Smooth muscle cell of the brain vasculature (primary cell): ENCODE measurements around the gene NRP1.

Experiments used
- DNase-seq: peaks from one replicate; pipeline ENCODE4 v3.0.0-alpha.2; 2012; ENCODE audit warnings: low read depth, low spot score

The NRP1 gene

GRCh38 chr10:33187427-33187999 lies 147.0 kb downstream of the NRP1 start:
- DNase-seq, result no peak

GRCh38 chr10:33186150-33186549 lies 148.3 kb downstream of the NRP1 start:
- DNase-seq, result no peak

DNA sequence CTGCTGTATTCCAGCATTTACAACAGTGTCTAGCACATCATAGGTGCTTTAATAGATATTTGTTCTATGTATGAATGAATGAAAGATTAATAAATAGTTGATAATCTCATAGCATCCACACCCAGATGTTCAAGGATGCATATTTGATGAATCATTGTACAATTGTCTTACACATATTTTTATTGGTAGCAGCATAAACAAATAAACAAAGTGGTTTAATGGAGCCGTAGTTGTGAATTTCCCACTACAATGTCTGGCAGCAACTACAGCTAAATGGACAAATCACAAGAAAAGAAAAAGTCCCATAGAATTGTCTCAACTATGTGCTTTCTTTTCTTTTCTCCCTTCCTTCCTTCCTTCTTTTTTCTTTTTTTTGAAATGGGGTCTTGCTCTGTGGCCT lies 150.8 kb downstream of the NRP1 start:
- no peak for DNase-seq

- DNase-seq, result no peak
Measured at GRCh38 chr10:33180921-33181320, 153.5 kb downstream of the NRP1 start.

DNA sequence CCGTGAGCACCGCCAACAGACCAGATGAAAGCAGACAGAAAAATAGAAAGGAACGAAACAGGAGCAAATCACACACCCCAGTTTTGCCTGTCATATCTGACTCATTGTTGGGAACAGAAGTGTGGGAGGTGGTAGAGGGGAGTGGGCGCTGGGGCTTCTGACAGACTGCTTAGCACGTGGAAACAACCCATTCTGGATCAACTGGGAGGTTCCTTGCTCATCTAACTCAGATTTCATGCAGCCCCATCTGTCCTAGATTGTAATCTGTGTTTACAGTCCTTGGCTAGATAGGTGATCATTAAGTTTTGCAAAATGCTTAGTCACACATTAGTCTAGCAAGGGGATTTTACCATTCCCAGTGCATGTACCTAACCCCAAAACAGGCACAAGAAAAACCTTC lies 154.1 kb downstream of the NRP1 start:
- DNase-seq, result no peak

DNA sequence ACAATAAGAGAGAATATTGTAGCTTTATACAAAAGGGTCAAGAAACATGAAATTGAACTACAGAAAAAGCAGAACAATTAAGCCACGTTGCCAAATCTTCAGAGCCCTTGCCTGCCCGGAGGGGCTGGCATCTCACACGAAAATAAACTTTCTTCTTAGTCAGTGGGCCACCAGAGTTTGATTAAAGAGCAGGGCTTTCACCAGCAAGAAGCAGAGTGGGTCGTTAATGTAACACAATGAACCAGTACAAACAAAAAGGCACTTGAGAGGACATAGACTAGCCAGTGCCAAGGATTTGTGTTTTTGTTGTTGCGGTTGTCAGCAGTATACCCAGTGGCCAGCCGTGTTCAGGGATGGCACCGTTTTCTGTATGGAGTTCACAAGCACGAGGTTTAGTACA lies 155.4 kb downstream of the NRP1 start:
- no peak for DNase-seq

- DNase-seq, result no peak
Measured at GRCh38 chr10:33178026-33178755, 156.3 kb downstream of the NRP1 start.

DNA sequence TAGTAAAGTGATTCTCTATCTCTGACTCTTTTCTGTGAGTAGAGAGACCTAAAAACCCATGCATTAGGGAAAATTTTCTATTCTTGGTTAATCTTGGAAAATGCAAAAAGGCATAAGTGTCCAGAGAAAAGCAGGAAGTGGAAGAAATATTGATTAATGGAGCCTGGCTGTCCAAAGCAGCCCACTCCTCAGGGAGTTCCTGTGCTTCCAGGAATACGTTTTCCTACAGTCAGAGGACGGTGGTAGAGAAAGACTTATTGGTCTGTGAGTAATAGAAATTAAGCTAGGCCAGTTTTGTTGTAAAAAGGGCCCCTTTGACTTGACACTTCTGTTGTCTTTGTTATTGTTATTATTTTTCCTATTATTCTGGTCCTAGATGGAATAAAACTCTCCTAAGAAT lies 157.8 kb downstream of the NRP1 start:
- DNase-seq, result no peak

- no peak for DNase-seq
Measured at GRCh38 chr10:33174674-33175434, 159.6 kb downstream of the NRP1 start.

GRCh38 chr10:33165911-33166310 lies 168.6 kb downstream of the NRP1 start:
- no peak for DNase-seq

DNA sequence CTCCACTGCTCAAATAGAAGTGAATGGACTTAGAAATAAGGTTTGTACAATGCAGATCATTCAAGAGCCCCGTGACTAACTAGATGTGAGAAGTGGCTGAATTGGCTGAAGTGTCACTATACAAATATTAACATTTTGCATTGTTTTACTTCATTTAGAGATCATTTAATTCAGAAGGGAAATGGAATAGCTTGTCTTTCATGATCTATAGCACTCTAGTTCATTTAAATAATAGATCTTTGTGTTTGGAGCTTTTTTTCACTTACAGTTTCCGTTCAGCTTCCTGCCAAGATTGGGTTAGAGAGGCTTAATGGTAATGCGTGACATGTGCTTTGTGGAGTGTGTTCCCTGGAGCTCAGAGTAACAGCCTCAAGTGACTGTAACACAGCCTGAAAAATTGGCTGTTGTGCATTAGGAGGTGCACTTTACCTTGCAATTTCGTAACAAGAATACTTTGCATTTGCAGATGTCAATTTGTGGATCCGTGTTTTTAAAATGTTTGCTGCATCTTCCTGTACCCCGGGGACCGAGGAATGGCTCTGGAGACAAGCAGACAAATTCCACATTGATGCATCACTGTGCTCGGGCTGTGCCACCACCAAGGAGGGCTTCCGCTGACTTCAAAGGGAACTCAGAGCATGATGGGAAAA lies 170.3 kb downstream of the NRP1 start:
- DNase-seq, result no peak

GRCh38 chr10:33162248-33162575 lies 172.3 kb downstream of the NRP1 start:
- DNase-seq, result no peak

DNA sequence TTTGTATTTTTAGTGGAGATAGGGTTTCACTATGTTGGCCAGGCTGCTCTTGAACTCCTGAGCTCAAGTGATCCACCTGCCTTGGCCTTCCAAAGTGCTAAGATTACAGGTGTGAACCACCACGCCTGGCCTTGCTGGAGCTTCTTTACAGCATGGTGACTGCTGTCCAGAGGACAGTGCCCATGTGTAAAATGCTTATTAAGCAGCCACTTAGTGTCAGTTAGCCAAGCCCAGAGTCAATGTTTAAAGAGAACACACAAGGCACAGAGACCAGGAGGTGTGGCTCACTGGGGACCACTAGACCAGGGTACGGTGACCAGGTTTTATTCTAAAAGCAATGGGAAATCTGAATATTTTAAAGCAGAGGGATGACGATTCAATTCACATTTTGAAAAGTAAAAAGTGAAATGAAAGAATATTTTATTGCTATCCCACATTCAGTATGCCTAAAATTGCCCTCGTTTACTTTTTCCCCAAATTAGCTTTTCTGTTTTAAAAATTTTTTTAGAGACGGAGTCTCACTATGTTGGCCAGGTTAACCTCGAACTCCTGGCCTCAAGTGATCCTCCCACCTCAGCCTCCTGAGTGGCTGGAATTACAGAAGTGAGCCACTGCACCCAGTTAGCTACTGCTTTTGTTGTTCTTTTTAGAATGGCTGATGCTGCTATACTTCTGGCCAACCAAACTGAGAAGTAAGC lies 172.8 kb downstream of the NRP1 start:
- DNase-seq, result no peak

DNA sequence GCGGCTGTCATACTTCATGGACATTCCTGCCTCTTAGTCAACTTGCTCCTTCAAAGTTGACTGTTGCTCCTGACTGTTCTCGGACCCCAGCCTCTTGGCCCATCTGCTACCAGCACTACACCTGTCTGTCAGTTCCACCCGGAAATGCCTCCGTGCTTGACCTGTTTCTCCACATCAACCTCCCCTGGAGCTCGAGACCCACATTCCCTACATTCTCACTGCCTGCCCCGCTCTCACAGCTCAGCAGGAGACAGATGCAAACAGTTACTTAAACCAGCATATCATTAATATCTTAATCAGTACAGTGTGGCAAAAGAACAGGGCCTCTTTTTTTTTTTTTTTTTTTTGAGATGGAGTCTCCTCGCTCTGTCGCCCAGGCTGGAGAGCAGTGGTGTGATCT lies 174.3 kb downstream of the NRP1 start:
- no peak for DNase-seq

- no peak for DNase-seq
Measured at GRCh38 chr10:33157103-33157502, 177.4 kb downstream of the NRP1 start.

- DNase-seq, result no peak
Measured at GRCh38 chr10:33155720-33156638, 178.5 kb downstream of the NRP1 start.

DNA sequence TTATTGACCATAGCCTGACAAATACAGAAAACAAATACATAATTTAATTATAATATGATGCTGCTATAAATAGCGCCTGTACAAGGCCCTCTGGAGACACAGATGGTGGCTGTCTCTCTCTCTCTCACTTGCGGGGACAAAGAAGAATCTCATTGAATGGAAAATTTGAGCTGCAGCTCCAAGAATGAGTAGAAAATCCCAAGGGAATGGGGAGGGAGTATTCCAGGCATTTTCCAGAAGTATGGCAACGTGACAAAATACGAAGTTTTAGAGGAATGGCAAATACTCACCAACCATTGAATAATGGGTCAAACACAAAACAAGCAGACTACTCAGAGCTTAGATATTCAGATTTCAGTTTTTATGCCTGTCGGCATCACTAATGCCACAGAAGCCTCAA lies 179.9 kb downstream of the NRP1 start:
- DNase-seq, result no peak

DNA sequence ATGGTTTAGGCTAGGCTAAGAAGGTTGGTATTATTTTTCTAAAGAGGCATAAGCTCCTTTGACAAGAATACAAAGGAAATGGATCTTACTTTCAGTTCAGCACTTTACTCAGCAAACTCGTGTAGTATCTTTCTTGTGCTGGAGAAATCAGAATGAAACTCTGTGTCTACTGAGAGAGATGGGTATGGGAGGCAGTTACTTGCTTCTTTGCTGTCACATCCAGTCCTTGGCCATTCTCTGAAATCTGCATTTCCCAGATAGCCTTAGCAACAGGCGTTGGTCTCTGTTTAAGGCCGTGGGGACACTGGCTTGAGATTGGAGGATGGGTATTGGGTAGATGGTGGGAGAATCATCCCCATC lies 180.5 kb downstream of the NRP1 start:
- no peak for DNase-seq

DNA sequence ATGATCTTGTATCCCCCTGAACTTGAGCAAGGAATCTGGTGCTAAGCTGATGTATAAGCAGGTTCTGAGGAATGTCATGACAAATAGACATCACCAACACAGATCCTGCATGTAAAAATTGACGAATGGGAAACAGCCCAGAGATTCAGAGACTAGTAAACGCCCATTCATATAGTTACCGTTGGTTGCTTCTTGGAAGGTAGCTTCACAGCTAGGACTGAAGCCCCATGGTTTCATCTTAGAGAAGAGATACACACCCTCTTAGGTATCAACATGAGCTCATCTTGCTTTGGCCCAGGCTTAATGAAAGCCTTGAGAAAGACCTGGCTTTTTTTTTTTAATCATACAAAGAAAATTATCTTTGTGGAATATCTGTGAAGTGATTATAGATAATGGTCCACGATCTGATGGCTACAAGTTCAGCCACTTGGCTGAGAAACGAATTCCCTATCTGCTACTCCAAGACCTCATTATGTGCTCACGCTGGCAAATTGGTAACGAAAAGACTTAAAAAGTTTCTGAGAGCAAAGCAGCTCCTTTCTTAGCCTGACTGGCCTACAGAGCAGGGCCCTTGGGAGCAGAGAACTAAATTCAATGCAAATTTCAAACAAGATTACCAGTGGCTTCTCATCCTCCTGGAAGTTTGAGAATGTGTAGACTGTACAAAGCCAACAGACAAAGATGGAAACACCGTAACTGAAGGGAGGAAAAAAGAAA lies 181.1 kb downstream of the NRP1 start:
- no peak for DNase-seq

DNA sequence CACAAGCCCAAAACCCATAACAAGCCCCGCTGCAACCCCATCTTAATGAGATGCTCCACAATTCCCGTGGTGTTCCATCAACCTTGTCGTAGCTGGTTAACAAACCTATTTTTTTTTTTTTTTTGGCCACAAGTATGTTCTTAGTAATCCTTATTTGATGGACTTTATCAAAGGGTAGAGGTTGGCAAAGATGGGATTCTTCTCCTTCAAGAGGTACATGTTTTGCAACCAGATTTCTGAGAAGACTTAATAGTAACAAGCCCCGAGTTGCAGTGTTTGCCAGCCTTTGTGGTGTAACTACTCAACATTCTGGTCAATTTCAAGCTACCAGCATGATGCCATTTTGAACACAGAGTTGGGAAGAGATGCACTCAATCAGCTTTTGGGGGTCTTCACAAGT lies 181.7 kb downstream of the NRP1 start:
- DNase-seq, result no peak
